Prostate gland (tissue), 2 donors: ENCODE data around the gene C21orf58.

Experiments
- POLR2A ChIP-seq: fragments of 450-650 bp; IDR thresholded peaks from one replicate; pipeline ENCODE4 v1.6.1; 2016; ENCODE audit warnings: antibody characterized with exemption, mild to moderate bottlenecking
- POLR2AphosphoS5 ChIP-seq: sonication (generic); formaldehyde crosslinking; IDR thresholded peaks from one replicate; pipeline ENCODE4 v1.6.1; 2017; ENCODE audit warnings: antibody characterized with exemption
- TF ChIP-seq, protein P1 (sequence below), 4 experiments: fragments of 200-600 bp in 2 of 4; fragments of 450-650 bp in 2 of 4; sonication (generic) in 2 of 4; IDR thresholded peaks; 1 replicate in 3 of 4; 2 replicates in 1 of 4; pipeline ENCODE4 v1.5.1; 2016 to 2019; ENCODE audit warnings: antibody characterized with exemption in 4 of 4, mild to moderate bottlenecking in 2 of 4, moderate library complexity in 2 of 4

DNA sequence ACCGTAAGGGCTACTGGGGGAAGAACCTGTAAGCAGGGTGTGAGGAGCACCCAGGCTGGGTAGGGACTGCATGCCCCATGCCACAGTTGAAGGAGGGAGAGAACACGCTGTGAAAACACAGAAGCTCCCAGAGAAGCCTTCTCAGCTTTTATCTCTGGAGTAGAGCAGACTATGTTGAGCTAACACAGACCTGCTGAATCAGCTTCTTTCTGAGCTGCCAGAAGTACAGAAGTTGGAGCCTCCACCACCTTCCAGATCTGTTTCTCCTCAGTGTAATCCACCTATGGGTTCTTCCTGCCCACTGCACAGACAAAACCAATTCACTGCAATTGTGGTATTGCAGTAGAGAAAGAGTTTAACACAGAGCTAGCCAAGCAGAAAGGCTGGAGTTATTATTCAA lies 32.1 kb downstream of the C21orf58 start:
- TF ChIP-seq, protein P1, sequence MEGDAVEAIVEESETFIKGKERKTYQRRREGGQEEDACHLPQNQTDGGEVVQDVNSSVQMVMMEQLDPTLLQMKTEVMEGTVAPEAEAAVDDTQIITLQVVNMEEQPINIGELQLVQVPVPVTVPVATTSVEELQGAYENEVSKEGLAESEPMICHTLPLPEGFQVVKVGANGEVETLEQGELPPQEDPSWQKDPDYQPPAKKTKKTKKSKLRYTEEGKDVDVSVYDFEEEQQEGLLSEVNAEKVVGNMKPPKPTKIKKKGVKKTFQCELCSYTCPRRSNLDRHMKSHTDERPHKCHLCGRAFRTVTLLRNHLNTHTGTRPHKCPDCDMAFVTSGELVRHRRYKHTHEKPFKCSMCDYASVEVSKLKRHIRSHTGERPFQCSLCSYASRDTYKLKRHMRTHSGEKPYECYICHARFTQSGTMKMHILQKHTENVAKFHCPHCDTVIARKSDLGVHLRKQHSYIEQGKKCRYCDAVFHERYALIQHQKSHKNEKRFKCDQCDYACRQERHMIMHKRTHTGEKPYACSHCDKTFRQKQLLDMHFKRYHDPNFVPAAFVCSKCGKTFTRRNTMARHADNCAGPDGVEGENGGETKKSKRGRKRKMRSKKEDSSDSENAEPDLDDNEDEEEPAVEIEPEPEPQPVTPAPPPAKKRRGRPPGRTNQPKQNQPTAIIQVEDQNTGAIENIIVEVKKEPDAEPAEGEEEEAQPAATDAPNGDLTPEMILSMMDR (IDR thresholded peaks at IDR 0.05) = no peak
- TF ChIP-seq POLR2A = no peak
- no peak for TF ChIP-seq POLR2AphosphoS5
